K562 (cell line): ENCODE measurements around the gene PLPP6. TPM values are rescaled to one million over a fixed set of nuclear protein-coding genes. Genes with fewer than 3 reads are reported as not detected.

Source experiments
- ATAC-seq: fragments of 200-7000 bp; cut with Tn5 transposase; 3 replicates; pipeline ENCODE4 v1.9.1; 2020; ENCODE audit warnings: moderate library complexity
- BruUV-seq: library from RNA; stranded (reverse); fragments of 400-500 nt; replicated peaks from 2 replicates; lab custom pipeline; 2021; lab: Mats Ljungman, UMichigan
- CTCF ChIA-PET: fragments of 300-600 bp; formaldehyde crosslinking; extraction: SDS; loops from one replicate; lab custom pipeline; 2021; ENCODE audit warnings: low intra/inter-chr PET ratio; lab: Yijun Ruan, JAX
- POLR2A ChIA-PET: fragments of 300-600, 350-650 bp; sonication (Branson Sonifier 250); formaldehyde crosslinking; extraction: SDS; loops from one replicate; lab custom pipeline; 2021; ENCODE audit warnings: antibody characterized with exemption, inconsistent platforms; lab: Yijun Ruan, JAX
- DNase-seq, 4 experiments: peaks; one replicate each; pipeline versions ENCODE4 v3.0.0 to v3.0.0-alpha.2; 2011 to 2018; ENCODE audit warnings: low spot score in 3 of 4, mixed read lengths in 3 of 4; ENCODE audit errors: extremely low read depth in 1 of 4
- FAIRE-seq: peaks from 2 replicates; lab custom pipeline; 2011; peaks lifted over from hg19 to GRCh38; lab: Jason Lieb, UNC
- H2AFZ ChIP-seq: 2 replicates; pipeline ENCODE4 v1.6.0; 2011; ENCODE audit warnings: low read depth, low read length, control low read depth, inconsistent platforms
- H3K27ac ChIP-seq: fragments of 200-600 bp; 3 replicates; pipeline ENCODE4 v1.8.0; 2011; ENCODE audit warnings: low read depth, mild to moderate bottlenecking, control low read depth, inconsistent platforms, low read length, moderate library complexity, mixed read lengths; ENCODE audit errors: extremely low read depth
- H3K27me3 ChIP-seq, 2 experiments: fragments of 300-600 bp in 1 of 2; 2 replicates in 1 of 2; 3 replicates in 1 of 2; pipeline versions ENCODE4 v1.6.0 to v1.8.0; 2011; ENCODE audit warnings: inconsistent platforms in 2 of 2, low read length in 2 of 2, mild to moderate bottlenecking in 1 of 2, mixed read lengths in 1 of 2, moderate library complexity in 1 of 2; ENCODE audit not compliant: control insufficient read depth in 2 of 2, insufficient read depth in 2 of 2
- H3K36me3 ChIP-seq: fragments of 300-600 bp; 3 replicates; pipeline ENCODE4 v1.8.0; 2011; ENCODE audit warnings: mild to moderate bottlenecking, low read length, inconsistent platforms; ENCODE audit not compliant: control insufficient read depth, insufficient read depth
- H3K4me1 ChIP-seq, 2 experiments: fragments of 200-600 bp in 1 of 2; replicated peaks in 1 of 2; 2 replicates in 1 of 2; 3 replicates in 1 of 2; pipeline versions ENCODE4 v1.5.1 to v1.8.0; 2011; ENCODE audit warnings: inconsistent platforms in 2 of 2, low read length in 2 of 2, mild to moderate bottlenecking in 1 of 2, mixed read lengths in 1 of 2, moderate library complexity in 1 of 2; ENCODE audit not compliant: control insufficient read depth in 2 of 2, insufficient read depth in 2 of 2
- H3K4me2 ChIP-seq: 2 replicates; pipeline ENCODE4 v1.6.1; 2011; ENCODE audit warnings: low read length, control low read depth, inconsistent platforms, mixed read lengths; ENCODE audit not compliant: insufficient read depth
- H3K4me3 ChIP-seq: fragments of 200-600 bp; sonication (generic), shearing (Covaris generic); 2 replicates; pipeline ENCODE4 v1.5.1; 2016; ENCODE audit warnings: control low read depth, inconsistent platforms
- H3K79me2 ChIP-seq: fragments of 200-600 bp; 3 replicates; pipeline ENCODE4 v1.8.0; 2011; ENCODE audit warnings: low read length, inconsistent platforms; ENCODE audit not compliant: control insufficient read depth, insufficient read depth
- H3K9ac ChIP-seq, 2 experiments: 2 replicates each; pipeline versions ENCODE4 v1.6.0 to v1.6.1; 2011; ENCODE audit warnings: low read depth in 2 of 2, low read length in 2 of 2, control low read depth in 1 of 2, inconsistent platforms in 1 of 2, mild to moderate bottlenecking in 1 of 2, mixed read lengths in 1 of 2; ENCODE audit not compliant: insufficient read depth in 1 of 2
- H3K9me1 ChIP-seq: one replicate; pipeline ENCODE4 v1.6.0; 2011; ENCODE audit warnings: inconsistent platforms, mild to moderate bottlenecking, low read length, moderate library complexity; ENCODE audit not compliant: control insufficient read depth, insufficient read depth
- H3K9me3 ChIP-seq: replicated peaks from 2 replicates; pipeline ENCODE4 v1.5.1; 2011; ENCODE audit warnings: low read depth, low read length, inconsistent platforms; ENCODE audit not compliant: control insufficient read depth, insufficient read depth
- H4K20me1 ChIP-seq: replicated peaks from 2 replicates; pipeline ENCODE4 v1.6.1; 2011; ENCODE audit warnings: low read length, inconsistent platforms, mixed read lengths; ENCODE audit not compliant: control insufficient read depth, insufficient read depth
- ARID1B ChIP-seq: fragments of 450-650 bp; IDR thresholded peaks from 2 replicates; pipeline ENCODE4 v1.6.1; 2016; ENCODE audit warnings: antibody characterized with exemption, mild to moderate bottlenecking, inconsistent platforms
- EZH2 ChIP-seq: IDR thresholded peaks from 2 replicates; pipeline ENCODE4 v1.6.1; 2012; ENCODE audit warnings: low read depth, mild to moderate bottlenecking, inconsistent platforms, low read length, borderline replicate concordance
- HNRNPL ChIP-seq: fragments of 200-400 bp; formaldehyde crosslinking; IDR thresholded peaks from 2 replicates; pipeline ENCODE4 v1.6.1; 2017; ENCODE audit warnings: low read depth, mild to moderate bottlenecking, low read length
- MBD2 ChIP-seq: sonication (generic); IDR thresholded peaks from 2 replicates; pipeline ENCODE4 v1.6.1; 2016; ENCODE audit warnings: low read depth, borderline replicate concordance
- MCM7 ChIP-seq, 2 experiments: fragments of 450-650 bp; IDR thresholded peaks; 2 replicates each; pipeline ENCODE4 v1.6.1; 2016 to 2018
- NCOR1 ChIP-seq: fragments of 450-650 bp; IDR thresholded peaks from 2 replicates; pipeline ENCODE4 v1.6.1; 2016; ENCODE audit warnings: mild to moderate bottlenecking, moderate library complexity
- NR3C1 ChIP-seq: sonication (generic); formaldehyde crosslinking; IDR thresholded peaks from 2 replicates; pipeline ENCODE4 v1.8.1; 2022; ENCODE audit warnings: missing genetic modification reagents
- POU5F1 ChIP-seq: fragments of 150-350 bp; IDR thresholded peaks from 2 replicates; pipeline ENCODE4 v1.6.1; 2014; ENCODE audit warnings: borderline replicate concordance, low read length, low read depth, mild to moderate bottlenecking; ENCODE audit not compliant: partially characterized antibody
- PYGO2 ChIP-seq: fragments of 450-650 bp; IDR thresholded peaks from 2 replicates; pipeline ENCODE4 v1.6.1; 2016; ENCODE audit warnings: mild to moderate bottlenecking, missing genetic modification characterization, moderate library complexity, missing compliant biosample characterization
- RBM25 ChIP-seq: fragments of 200-400 bp; formaldehyde crosslinking; IDR thresholded peaks from 2 replicates; pipeline ENCODE4 v1.6.1; 2018; ENCODE audit warnings: low read length, low read depth, moderate library complexity; ENCODE audit not compliant: severe bottlenecking
- SAFB2 ChIP-seq: fragments of 200-400 bp; formaldehyde crosslinking; IDR thresholded peaks from 2 replicates; pipeline ENCODE4 v1.6.1; 2018; ENCODE audit warnings: borderline replicate concordance, low read length, low read depth, moderate library complexity; ENCODE audit not compliant: severe bottlenecking
- ZBED1 ChIP-seq: IDR thresholded peaks from 2 replicates; pipeline ENCODE4 v1.6.1; 2014
- ZNF143 ChIP-seq: sonication (generic); formaldehyde crosslinking; IDR thresholded peaks from 2 replicates; pipeline ENCODE4 v1.9.0; 2022; ENCODE audit warnings: mild to moderate bottlenecking, missing genetic modification reagents
- ZNF146 ChIP-seq: IDR thresholded peaks from one replicate; pipeline ENCODE4 v1.6.1; 2018; ENCODE audit warnings: missing compliant biosample characterization; ENCODE audit not compliant: unreplicated experiment
- ZNF23 ChIP-seq: fragments of 250-450 bp; sonication (Bioruptor Pico); IDR thresholded peaks from 2 replicates; pipeline ENCODE4 v1.4.0; 2020; ENCODE audit warnings: mild to moderate bottlenecking
- WGBS: fragments of 100-300 bp; shearing (Covaris generic); methylation state at CpG from one replicate; pipeline ENCODE4 v1.1.6; 2016; ENCODE audit warnings: low coverage, mixed read lengths; ENCODE audit not compliant: insufficient coverage; ENCODE audit errors: missing lambda C conversion rate; 5-methylcytosine and 5-hydroxymethylcytosine counted together
- in situ Hi-C: fragments of 300-500 bp; cut with MboI; formaldehyde crosslinking; loops from 4 replicates; pipeline ENCODE4 v1.15.0; 2018; ENCODE audit warnings: inconsistent platforms, mixed read lengths
- intact Hi-C: fragments of 100-400 bp; cut with micrococcal nuclease; formaldehyde crosslinking; loops from 2 replicates; pipeline ENCODE4 v1.14.2; 2022
- polyA plus RNA-seq, 8 experiments: library from polyadenylated mRNA; depleted of rRNA in 4 of 8; stranded (reverse) in 5 of 8; unstranded in 3 of 8; fragments of >200 nt; fragmentation: Nextera tagmentation in 2 of 8; fragmentation: Illumina TruSeq in 1 of 8; extraction: Ambion mirVana in 2 of 8; extraction: Trizol in 1 of 8; gene quantifications; 2 replicates each; pipeline versions ENCODE4 v1.2.1 to v1.2.3, GENCODE V29; 2011 to 2014; ENCODE audit warnings: inconsistent platforms in 1 of 8, missing spikeins in 1 of 8
- total RNA-seq, 7 experiments: library from RNA; depleted of rRNA in 6 of 7; stranded (reverse); fragments of >200 nt in 6 of 7; fragmentation: Illumina TruSeq in 2 of 7; extraction: Trizol in 2 of 7; gene quantifications; 2 replicates each; pipeline versions ENCODE4 v1.2.1 to v1.2.3, GENCODE V29; 2011 to 2021; ENCODE audit warnings: low replicate concordance in 1 of 7

Gene PLPP6
- total and polyA plus RNA-seq, 9 of the 15 experiments (the other 6 are each of a cell fraction or from before 2014, with no cell fraction given): 1.9 to 8.9 (median 5.6) TPM

- ATAC-seq: no peak
- Histone ChIP-seq H3K4me3 (no peak overlapping the region), H3K9me3 (no peaks in the 10 kb centered on the region), H3K36me3 (no peaks in the 10 kb centered on the region), H3K9me1 (no peaks in the 10 kb centered on the region), H3K4me1 (no peaks in the 10 kb centered on the region), H4K20me1 (no peaks in the 10 kb centered on the region), H3K27ac (no peak overlapping the region), H2AFZ (no peak overlapping the region), H3K79me2 (no peaks in the 10 kb centered on the region), H3K4me2 (no peak overlapping the region), H3K9ac (no peak overlapping the region), H3K27me3 (peaks cover 0 to 8% of the 10 kb centered on the region in 2 experiments; a peak in 3 of 5 replicates)
- no peak for TF ChIP-seq ZNF146
- no peak for TF ChIP-seq NR3C1 (CRISPR knock-in tag)
- TF ChIP-seq RBM25: peak; percentile 52
- FAIRE-seq: no peak
- WGBS: 7% methylated on average over 5 of the region's 5 CpGs
- in situ Hi-C loops: loop anchor here (25.0 kb wide), 1 partner anchor 822 kb away; the partner anchor contains the start of gene PLGRKT
- no peak for DNase-seq
- BruUV-seq: no TSS peak
- CTCF ChIA-PET: no interaction called here
- intact Hi-C loops: no loop called here
- POLR2A ChIA-PET: no interaction called here
These were observed 46.3 kb upstream of the PLPP6 start for GRCh38 chr9:4615778-4616177.

GRCh38 chr9:4617752-4618151, 44.3 kb upstream of the PLPP6 start:
- intact Hi-C loops (no loop called here), in situ Hi-C loops (loop anchor here (25.0 kb wide), 1 partner anchor 820 kb away; the partner anchor contains the start of gene PLGRKT)
- ChIA-PET CTCF (no interaction called here), POLR2A (interaction anchor here (0.6 to 0.8 kb wide), 3 partner anchors 90 to 919 kb away, joined by 3 to 4 read pairs (median 4); no protein-coding TSS in a partner anchor)
- Histone ChIP-seq H3K27ac (no peak overlapping the region), H3K79me2 (no peaks in the 10 kb centered on the region), H2AFZ (no peak overlapping the region), H3K4me1 (no peaks in the 10 kb centered on the region; a peak in 1 of 5 replicates), H3K9ac (no peak overlapping the region), H3K4me2 (no peak overlapping the region), H3K36me3 (no peaks in the 10 kb centered on the region), H3K9me3 (no peaks in the 10 kb centered on the region), H3K9me1 (no peaks in the 10 kb centered on the region), H3K4me3 (no peak overlapping the region), H3K27me3 (peaks cover 5 to 12% of the 10 kb centered on the region in 2 experiments), H4K20me1 (no peaks in the 10 kb centered on the region)
- no TSS peak for BruUV-seq
- FAIRE-seq: no peak
- no peak for TF ChIP-seq ZNF23 (CRISPR knock-in tag)
- no peak for TF ChIP-seq EZH2
- TF ChIP-seq MBD2: no peak
- TF ChIP-seq POU5F1: no peak
- no peak for TF ChIP-seq SAFB2
- TF ChIP-seq ZNF143: no peak
- TF ChIP-seq HNRNPL: no peak
- TF ChIP-seq MCM7 (IDR thresholded peaks at IDR 0.05): no peak
- no peak for TF ChIP-seq PYGO2
- TF ChIP-seq ZBED1: no peak
- TF ChIP-seq ARID1B: no peak
- TF ChIP-seq NCOR1: no peak
- no peak for DNase-seq
- no peak for ATAC-seq
- whole genome bisulfite sequencing: 0% methylated on average over 3 of the region's 3 CpGs
